ENCODE data around the gene DARS2. TPM values are rescaled to one million over a fixed set of nuclear protein-coding genes. Genes with fewer than 3 reads are reported as not detected.

The DARS2 gene
- total and polyA plus RNA-seq, 10 of the 15 experiments (the other 5 are each of a cell fraction or from before 2014, with no cell fraction given): 23.9 to 69.7 (median 37.3) TPM

- no peak overlapping the region for H3K27ac ChIP-seq (ENCODE audit: control insufficient read depth, insufficient read depth)
- RAD21 ChIA-PET (ENCODE audit: unreplicated experiment): interaction anchor here (0.9 to 4.9 kb wide), 3 partner anchors 21 to 397 kb away, joined by 3 to 31 read pairs (median 3); partner anchors contain the start of genes GAS5 and ZBTB37
- SMC1A ChIA-PET (ENCODE audit: uncharacterized antibody, unreplicated experiment): interaction anchor here (0.6 to 1.7 kb wide), 6 partner anchors 9 to 398 kb away, joined by 3 to 4 read pairs (median 4); no protein-coding TSS in a partner anchor
- H3K4me3 ChIP-seq: no peak overlapping the region
- BruUV-seq (replicated peaks): no TSS peak
- H3K4me2 ChIP-seq (ENCODE audit: control insufficient read depth, insufficient read depth): peak overlapping the region; percentile 34; the same call in 1 of the 2 replicates
- H3K27me3 ChIP-seq (replicated peaks in 1 of 2; ENCODE audit: control insufficient read depth in 2 of 2, insufficient read depth in 2 of 2, low read length in 1 of 2): no peaks in the 10 kb centered on the region
- H3K9me3 ChIP-seq (replicated peaks; ENCODE audit: control insufficient read depth, insufficient read depth, low read length): no peaks in the 10 kb centered on the region
- H4K20me1 ChIP-seq (ENCODE audit: control insufficient read depth, insufficient read depth): no peaks in the 10 kb centered on the region
- ATAC-seq: no peak
- 95% methylated on average over 2 of the region's 2 CpGs for WGBS (ENCODE audit: insufficient coverage, insufficient replicate concordance, low lambda C conversion rate, missing lambda C conversion rate)
- POLR2A ChIA-PET: interaction anchor here (0.6 to 1.0 kb wide), 3 partner anchors 24 to 1082 kb away, joined by 3 to 4 read pairs (median 3); no protein-coding TSS in a partner anchor
- in situ Hi-C loops (cut with MboI): loop anchor here (10.0 kb wide), 1 partner anchor 1083 kb away; no protein-coding TSS in a partner anchor
- peaks cover 23% of the 10 kb centered on the region for H3K79me2 ChIP-seq (ENCODE audit: control insufficient read depth, insufficient read depth, low read length)
- H2AFZ ChIP-seq (ENCODE audit: control insufficient read depth, low read depth, low read length): no peak overlapping the region
- intact Hi-C loops (cut with micrococcal nuclease; ENCODE audit: unreplicated experiment): loop anchor here (10.0 kb wide), 2 partner anchors 623 to 1167 kb away; partner anchors contain the start of genes CACYBP and TNFSF4
- no peak overlapping the region for H3K9ac ChIP-seq (ENCODE audit: control insufficient read depth, insufficient read depth, low read length)
- CTCF ChIA-PET: interaction anchor here (0.6 kb wide), 1 partner anchor 38 kb away, joined by 3 read pairs; no protein-coding TSS in a partner anchor
- no peaks in the 10 kb centered on the region; the same call in 1 of the 2 replicates for H3K4me1 ChIP-seq (ENCODE audit: control insufficient read depth, insufficient read depth, low read length)
- H3K36me3 ChIP-seq (ENCODE audit: control insufficient read depth in 2 of 2, insufficient read depth in 2 of 2, low read length in 1 of 2): peaks cover 0 to 5% of the 10 kb centered on the region in 2 experiments; a peak in 2 of 4 replicates
- FAIRE-seq: no peak
- DNase-seq (ENCODE audit: low read depth, low spot score): no peak
- TF ChIP-seq BCL11A (IDR thresholded peaks at IDR 0.05; ENCODE audit: low read depth, low read length) (no peak), ELK1 (IDR thresholded peaks at IDR 0.05; ENCODE audit: low read depth, low read length) (no peak), IKZF2 (IDR thresholded peaks at IDR 0.05) (no peak), YBX1 (IDR thresholded peaks at IDR 0.05) (no peak), KLF5 (IDR thresholded peaks at IDR 0.05; ENCODE audit: partially characterized antibody) (no peak), MAX (IDR thresholded peaks at IDR 0.05; ENCODE audit: low read depth, low read length) (no peak), POLR2A (IDR thresholded peaks at IDR 0.05; ENCODE audit: low read depth, low read length) (no peak), MTA2 (IDR thresholded peaks at IDR 0.05; ENCODE audit: low read depth) (no peak), POLR2AphosphoS2 (IDR thresholded peaks at IDR 0.05; ENCODE audit: low read depth, low read length) (no peak), FOS (IDR thresholded peaks at IDR 0.05; ENCODE audit: borderline replicate concordance, extremely low read depth, insufficient read length) (no peak), SIX5 (IDR thresholded peaks at IDR 0.05; ENCODE audit: low read depth, low read length, severe bottlenecking) (no peak), BACH1 (IDR thresholded peaks at IDR 0.05; ENCODE audit: borderline replicate concordance) (no peak), USF2 (IDR thresholded peaks at IDR 0.05; ENCODE audit: borderline replicate concordance, low read depth, low read length) (no peak), ZNF592 (IDR thresholded peaks at IDR 0.05) (no peak), HDAC6 (IDR thresholded peaks at IDR 0.05; ENCODE audit: unreplicated experiment) (no peak), IRF3 (IDR thresholded peaks at IDR 0.05) (no peak)
Observed at GRCh38 chr1:173827611-173828010, 3.1 kb downstream of the DARS2 start.

All from GM12878 (cell line).